ENCODE measurements around the gene ITGAL.

The ITGAL gene

DNA sequence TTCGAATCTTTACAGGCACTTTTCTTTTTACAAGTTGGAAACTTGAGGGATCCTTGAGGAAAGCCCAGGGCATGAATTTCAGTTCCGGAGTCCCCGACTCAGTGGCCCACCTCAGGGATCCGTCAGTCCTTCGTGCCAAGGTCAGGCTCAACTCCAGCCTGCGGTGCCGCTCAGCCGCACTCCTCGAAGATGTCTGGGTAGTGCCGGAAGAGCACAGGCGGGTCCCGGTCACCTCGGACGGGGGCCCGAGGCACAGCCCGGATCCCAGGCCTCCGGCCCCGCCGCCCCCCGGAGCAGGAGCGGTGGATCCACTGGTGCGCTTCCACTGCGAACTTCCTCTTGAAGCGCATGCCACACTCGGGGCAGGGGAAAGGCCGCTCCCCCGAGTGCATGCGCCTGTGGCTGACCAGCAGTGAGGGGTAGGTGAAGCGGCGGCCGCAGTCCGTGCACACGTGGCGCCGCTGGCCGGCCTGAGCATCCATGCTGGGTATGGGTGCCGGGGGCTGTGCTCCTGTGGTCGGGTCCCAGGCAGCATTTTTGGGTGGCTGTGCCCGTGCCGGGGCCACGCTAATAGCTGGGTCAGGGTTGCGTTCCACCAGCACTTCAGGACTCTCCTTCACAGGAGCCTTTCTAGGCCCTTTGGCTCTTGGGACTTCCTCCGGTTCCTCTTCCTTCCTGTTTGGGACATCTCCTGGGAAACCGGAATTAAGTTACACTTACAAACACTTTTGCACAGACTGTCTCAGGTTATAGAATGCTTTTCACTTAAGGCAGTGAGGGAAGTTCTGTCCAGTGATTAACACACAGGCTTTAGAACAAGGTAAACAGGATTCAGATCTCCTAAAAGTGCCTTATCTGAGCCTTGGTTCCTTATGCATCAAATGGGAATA lies 97.4 kb downstream of the ITGAL start:
- DNase-seq = no peak

DNA sequence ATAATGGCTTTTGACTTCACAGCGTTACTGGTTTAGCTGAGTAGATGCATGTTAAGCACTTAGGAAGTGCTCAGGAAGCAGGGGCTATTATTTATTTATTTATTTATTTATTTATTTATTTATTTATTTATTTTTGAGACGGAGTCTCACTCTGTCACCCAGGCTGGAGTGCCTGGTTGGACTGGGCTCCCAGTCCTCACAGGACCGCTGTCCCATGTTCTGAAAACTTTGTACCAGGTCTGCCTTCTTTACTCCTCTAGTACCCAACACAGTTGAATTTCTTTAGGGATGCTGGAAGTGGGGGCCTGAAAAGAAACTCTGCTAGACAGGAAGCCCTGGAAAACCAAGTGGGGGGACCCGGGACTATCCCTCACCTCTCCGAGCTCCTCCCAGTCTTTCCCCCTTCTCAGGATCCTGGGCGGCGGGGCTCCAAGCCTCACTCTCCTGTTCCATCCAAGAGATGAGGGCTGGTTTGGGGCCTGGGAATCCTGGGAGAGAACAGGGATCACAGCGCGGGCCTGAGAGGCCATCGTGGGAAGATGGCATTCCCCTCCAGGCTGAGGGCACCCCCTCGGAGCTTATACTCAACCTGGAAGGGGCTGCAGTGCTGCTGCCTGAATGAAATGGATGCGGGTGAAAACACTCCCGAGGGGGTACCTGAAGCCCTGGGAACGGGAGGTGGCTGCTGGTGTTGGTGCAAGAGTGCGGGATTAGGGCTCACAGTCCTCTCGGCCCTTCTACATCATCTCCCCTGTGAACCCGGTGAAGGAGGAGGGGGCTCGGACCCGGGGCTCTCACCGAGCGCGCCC lies 98.3 kb downstream of the ITGAL start:
- no peak for DNase-seq

DNA sequence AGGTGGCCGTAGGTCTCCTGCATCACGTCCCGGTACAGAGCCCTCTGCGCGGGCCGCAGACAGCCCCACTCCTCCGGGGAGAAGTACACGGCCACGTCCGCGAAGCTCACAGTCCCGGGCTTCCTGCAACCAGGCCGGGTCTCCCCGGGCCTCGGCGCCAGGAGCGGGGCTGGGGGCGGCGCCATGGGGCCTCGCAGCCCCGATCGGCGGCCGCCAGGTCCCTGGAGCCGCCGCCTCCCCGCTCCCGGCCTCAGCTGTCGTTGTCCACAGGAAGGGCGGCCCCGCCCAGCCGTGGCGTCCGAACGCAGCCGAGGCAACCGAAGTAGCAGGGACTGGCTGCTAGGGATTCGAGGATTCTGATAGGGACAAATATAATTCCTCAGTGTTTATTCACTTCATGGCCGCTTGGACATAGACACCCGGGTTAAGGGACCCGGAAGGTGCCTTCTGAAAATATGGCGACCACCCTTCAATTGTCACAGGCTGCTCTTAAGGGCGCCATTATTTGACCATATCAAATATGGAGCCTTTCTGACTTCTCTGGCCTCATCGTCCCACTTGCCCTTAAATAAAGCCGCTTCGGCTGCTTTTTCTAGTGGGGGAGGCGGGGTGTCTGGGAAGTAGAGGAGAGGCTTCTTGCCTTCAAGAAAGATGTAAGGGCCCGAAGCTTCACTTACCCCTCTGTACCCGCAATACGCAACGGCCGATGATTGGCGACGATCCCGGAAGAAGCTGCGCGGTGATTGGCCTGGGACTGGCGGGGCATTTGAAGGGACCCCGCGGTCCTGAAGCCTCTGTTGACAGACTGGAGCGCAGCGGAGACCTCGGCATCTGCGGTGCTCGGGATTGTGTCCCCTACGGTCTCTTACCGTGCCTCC lies 99.1 kb downstream of the ITGAL start, which contains the start of gene ZNF688:
TSS of gene ZNF688 (minus strand) at position 270 of the 878 bp plus-strand sequence. CDS start at position 185, 85 bp downstream.
- DNase-seq = peak; percentile 91

Measured in activated T-cell treated with anti-CD3 and anti-CD28 coated beads for 4 hours (primary cell).